22Rv1 (cell line): Measurements from ENCODE around the gene ZBTB20.

Source experiments
- CTCF ChIP-seq: fragments of 450-650 bp; IDR thresholded peaks from 2 replicates; pipeline ENCODE4 v1.5.1; 2017; ENCODE audit warnings: mild to moderate bottlenecking
- ZFX ChIP-seq: fragments of 450-650 bp; IDR thresholded peaks from 2 replicates; pipeline ENCODE4 v1.6.1; 2017; ENCODE audit warnings: antibody characterized with exemption, borderline replicate concordance

DNA sequence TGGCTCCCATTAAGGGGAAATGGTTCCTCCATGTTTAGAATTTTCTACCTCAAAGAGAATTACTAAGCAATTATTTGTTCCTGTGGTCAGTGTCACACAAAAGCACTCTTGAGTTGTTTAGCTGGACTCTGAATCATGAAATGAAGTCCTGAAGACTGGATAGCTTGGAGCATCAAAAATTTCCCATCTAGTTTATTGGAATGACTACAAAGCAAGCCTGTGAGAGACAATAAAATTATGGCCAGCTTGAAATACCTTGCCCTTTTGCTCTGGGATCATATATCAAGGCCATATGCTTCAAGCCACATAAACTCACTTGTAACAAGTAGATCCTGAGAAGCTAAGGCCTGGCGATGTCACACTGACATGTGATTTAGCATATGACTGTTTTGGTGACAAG is 561.0 kb downstream of the ZBTB20 start:
- TF ChIP-seq CTCF, result no peak
- no peak for TF ChIP-seq ZFX
